Measurements from ENCODE around the gene CANT1. TPM values are rescaled to one million over a fixed set of nuclear protein-coding genes. Genes with fewer than 3 reads are reported as not detected.
A peak's percentile ranks its signal among the peaks of the same experiment; 100 is the strongest.
"Not testable (repeated sequence)": the region's sequence is repeated elsewhere in the genome, so short reads cannot be mapped to it uniquely, and the experiment has no call there.

Gene CANT1
- total RNA-seq, 2 experiments from 2014 or later: 48.7 to 51.0 TPM

DNA sequence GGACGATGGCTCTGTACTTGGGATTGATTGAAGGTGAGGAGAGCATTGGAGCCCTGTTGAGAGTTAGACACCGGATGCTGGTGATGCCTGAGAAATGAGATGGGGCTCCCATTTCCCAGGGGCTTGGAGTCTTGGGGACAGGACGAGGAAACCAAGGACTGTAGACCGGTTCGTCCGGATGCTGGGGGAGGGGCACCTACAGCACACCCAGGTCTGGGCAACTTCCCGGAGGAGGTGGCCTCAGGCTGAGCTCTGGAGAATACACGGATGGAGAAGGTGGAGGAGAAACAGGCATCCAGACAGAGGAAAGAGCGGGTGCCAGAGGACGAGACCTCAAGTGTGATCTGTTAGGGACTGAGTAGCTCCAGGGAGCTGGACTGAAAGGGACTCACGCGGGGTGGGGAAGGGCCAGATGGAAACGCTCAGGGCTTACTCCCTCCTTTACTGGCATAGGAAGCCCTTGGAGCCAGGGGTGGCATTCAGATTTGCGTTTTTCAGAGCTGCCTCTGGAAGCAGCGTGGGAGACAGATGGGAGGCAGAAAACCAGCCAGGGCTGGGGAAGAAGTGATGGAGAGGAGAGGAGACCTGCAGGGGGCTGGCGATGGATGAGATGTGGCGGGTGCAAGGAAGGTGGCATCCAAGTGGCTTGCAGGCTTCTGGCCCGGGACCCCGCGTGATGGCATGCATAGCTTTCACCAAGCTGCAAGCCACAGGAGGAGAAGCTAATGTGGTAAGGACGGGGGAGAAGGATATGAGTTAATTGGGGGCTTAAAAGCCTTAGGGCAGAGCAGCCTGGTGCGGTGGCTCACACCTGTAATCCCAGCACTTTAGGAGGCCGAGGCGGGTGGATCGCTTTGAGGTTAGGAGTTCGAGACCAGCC is 22.7 kb upstream of the CANT1 start:
- CTCF ChIA-PET: interaction anchor here (1.7 to 2.5 kb wide), 3 partner anchors 8 to 13 kb away, joined by 4 to 13 read pairs (median 5); no protein-coding TSS in a partner anchor
- no peak for DNase-seq
- no peaks in the 10 kb centered on the region for H3K4me1 Mint-ChIP-seq (ENCODE audit: low read depth)
- H3K9me3 Mint-ChIP-seq: no peaks in the 10 kb centered on the region
- no peak overlapping the region for H3K27ac Mint-ChIP-seq
- no peak overlapping the region for H3K4me3 Mint-ChIP-seq
- H3K27me3 Mint-ChIP-seq (ENCODE audit: low read depth): peaks cover 6% of the 10 kb centered on the region
- intact Hi-C loops (cut with micrococcal nuclease): no loop called here
- no peaks in the 10 kb centered on the region for H3K36me3 Mint-ChIP-seq (ENCODE audit: low read depth)

DNA sequence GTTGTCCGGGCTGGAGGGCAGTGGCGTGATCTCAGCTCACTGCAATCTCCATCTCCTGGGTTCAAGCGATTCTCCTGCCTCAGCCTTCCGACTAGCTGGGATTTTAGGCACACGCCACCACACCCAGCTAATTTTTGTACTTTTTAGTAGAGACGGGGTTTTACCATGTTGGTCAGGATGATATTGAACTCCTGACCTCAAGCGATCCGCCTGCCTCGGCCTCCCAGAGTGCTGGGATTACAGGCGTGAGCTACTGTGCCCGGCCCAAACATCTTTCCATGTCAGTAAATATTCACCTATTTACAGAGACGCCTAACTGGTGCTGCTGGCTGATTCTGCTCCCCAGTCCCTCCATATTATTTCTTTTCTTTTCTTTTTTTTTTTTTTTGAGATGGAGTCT is 21.1 kb upstream of the CANT1 start:
- CTCF ChIA-PET; H3K9me3 Mint-ChIP-seq; DNase-seq; H3K27ac Mint-ChIP-seq; H3K27me3 Mint-ChIP-seq (ENCODE audit: low read depth); H3K4me1 Mint-ChIP-seq (ENCODE audit: low read depth); H3K36me3 Mint-ChIP-seq (ENCODE audit: low read depth); intact Hi-C loops (cut with micrococcal nuclease); H3K4me3 Mint-ChIP-seq: not testable (repeated sequence)

GRCh38 chr17:79029327-79030009 is 19.9 kb upstream of the CANT1 start:
- no peaks in the 10 kb centered on the region for H3K36me3 Mint-ChIP-seq (ENCODE audit: low read depth)
- H3K4me1 Mint-ChIP-seq (ENCODE audit: low read depth): no peaks in the 10 kb centered on the region
- intact Hi-C loops (cut with micrococcal nuclease): no loop called here
- no peak overlapping the region for H3K4me3 Mint-ChIP-seq
- no peaks in the 10 kb centered on the region for H3K9me3 Mint-ChIP-seq
- peaks cover 15% of the 10 kb centered on the region for H3K27me3 Mint-ChIP-seq (ENCODE audit: low read depth)
- no peak overlapping the region for H3K27ac Mint-ChIP-seq
- DNase-seq: no peak
- CTCF ChIA-PET: interaction anchor here (0.7 to 1.4 kb wide), 5 partner anchors 11 to 16 kb away, joined by 3 to 6 read pairs (median 3); no protein-coding TSS in a partner anchor

DNA sequence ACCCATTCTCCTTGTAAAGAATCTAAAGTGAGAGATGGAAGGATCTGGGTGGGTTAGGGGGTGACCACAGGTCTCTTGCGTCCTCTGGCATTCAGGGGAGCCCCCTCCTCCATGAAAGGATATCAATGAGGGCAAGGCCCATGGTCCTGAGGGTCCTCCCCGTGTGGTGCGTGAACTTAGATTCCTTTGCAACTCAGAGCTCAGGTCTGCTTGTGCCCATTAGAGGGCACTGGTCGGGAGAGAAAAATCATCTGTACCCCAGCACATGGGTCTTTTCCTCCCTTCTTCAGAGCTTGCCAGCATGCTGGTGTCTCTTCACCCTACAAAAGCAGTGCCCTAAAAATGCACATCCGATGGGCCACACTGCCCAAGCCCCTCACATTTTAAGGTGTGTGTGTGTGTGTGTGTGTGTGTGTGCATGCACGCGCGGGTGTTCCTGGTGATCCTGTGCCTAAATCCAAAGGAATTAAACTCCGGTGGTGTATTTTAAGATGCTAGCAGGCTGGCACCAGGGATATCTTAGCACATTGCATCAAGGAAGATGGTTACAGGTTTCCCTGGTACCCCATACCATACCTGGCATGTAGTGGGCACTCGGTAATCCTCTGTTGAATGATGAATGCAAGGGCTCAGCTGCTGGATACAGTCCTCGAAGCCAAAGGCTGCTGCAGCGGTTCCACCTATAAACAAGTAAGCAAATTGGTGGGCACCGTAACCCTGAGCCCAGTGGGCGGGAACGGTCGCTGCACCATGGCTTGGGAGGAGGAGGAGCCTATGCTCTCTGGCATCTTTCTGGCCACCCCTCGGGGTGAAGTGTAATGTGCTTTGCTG is 19.1 kb upstream of the CANT1 start:
- peaks cover 18% of the 10 kb centered on the region for H3K27me3 Mint-ChIP-seq (ENCODE audit: low read depth)
- H3K4me1 Mint-ChIP-seq (ENCODE audit: low read depth): peaks cover 3% of the 10 kb centered on the region
- no peaks in the 10 kb centered on the region for H3K36me3 Mint-ChIP-seq (ENCODE audit: low read depth)
- intact Hi-C loops (cut with micrococcal nuclease): no loop called here
- no peak overlapping the region for H3K27ac Mint-ChIP-seq
- no peaks in the 10 kb centered on the region for H3K9me3 Mint-ChIP-seq
- H3K4me3 Mint-ChIP-seq: no peak overlapping the region
- CTCF ChIA-PET: interaction anchor here (1.0 to 1.4 kb wide), 4 partner anchors 12 to 17 kb away, joined by 3 to 6 read pairs (median 3); no protein-coding TSS in a partner anchor
- DNase-seq: no peak

DNA sequence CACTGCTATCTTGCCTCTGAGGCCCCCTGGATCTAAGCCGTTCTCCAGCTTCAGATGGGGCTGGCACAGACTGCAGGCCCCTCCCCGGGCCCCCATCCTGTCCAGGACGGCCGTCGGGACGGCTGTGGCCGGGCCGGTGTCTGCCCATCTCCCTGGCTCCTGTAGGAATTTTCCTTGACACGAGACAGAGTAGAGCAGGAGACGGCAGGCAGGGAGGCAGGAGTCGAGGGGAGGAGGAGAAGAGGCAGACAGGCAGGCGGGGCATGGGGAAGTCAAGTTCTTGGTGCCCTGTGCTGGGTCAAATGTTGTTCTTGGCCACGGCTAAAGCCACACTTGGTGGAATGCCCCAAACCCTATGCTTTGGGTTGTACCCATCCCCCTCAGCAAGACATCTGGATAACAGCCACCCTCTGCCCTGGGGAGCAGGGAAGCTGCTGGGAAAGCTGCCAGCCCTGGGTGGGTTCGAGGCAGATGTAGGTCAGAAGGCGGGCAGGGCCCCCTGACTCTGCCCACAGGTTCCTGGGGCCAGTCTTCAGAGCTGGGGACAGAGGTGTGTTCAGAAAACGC is 18.4 kb upstream of the CANT1 start:
- intact Hi-C loops (cut with micrococcal nuclease): no loop called here
- DNase-seq: no peak
- no peaks in the 10 kb centered on the region for H3K9me3 Mint-ChIP-seq
- no peaks in the 10 kb centered on the region for H3K36me3 Mint-ChIP-seq (ENCODE audit: low read depth)
- H3K27me3 Mint-ChIP-seq (ENCODE audit: low read depth): peaks cover 23% of the 10 kb centered on the region
- CTCF ChIA-PET: interaction anchor here (1.2 kb wide), 1 partner anchor 18 kb away, joined by 3 read pairs; no protein-coding TSS in a partner anchor
- peaks cover 5% of the 10 kb centered on the region for H3K4me1 Mint-ChIP-seq (ENCODE audit: low read depth)
- no peak overlapping the region for H3K27ac Mint-ChIP-seq
- no peak overlapping the region for H3K4me3 Mint-ChIP-seq

DNA sequence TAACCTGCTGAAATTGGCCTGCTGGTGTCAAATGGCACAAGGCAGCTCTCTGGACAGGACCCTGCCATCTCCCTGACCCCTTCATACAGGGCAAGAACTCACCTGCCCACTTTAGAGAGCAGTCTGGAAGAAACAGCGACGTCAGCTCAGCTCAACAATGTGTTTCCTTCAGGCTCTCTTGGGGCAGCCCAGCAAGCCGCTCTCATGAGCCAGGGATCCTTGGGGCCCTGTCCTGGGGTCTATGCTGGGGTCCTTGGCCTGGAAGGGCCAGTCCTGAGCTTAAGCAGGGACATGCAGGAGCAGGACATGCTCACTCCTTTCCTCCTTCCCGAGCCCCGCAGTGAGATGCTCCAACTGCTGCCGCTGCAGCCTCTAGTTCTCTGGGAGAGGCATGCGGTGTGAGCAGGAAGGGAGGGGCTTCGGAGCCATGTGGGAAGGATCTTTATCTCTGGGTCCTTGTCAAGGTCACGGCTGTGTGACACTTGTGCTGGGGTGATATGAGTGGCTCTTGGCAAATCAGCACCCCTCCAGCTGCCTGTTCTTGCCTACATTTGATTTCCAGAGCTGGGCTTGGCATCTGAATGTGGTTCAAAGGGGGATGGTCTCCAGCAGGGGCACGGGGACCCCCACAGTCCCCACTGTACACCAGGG is 17.8 kb upstream of the CANT1 start:
- H3K36me3 Mint-ChIP-seq (ENCODE audit: low read depth): no peaks in the 10 kb centered on the region
- H3K27ac Mint-ChIP-seq: no peak overlapping the region
- intact Hi-C loops (cut with micrococcal nuclease): no loop called here
- CTCF ChIA-PET: no interaction called here
- H3K9me3 Mint-ChIP-seq: no peaks in the 10 kb centered on the region
- H3K27me3 Mint-ChIP-seq (ENCODE audit: low read depth): peaks cover 25% of the 10 kb centered on the region
- no peak for DNase-seq
- no peak overlapping the region for H3K4me3 Mint-ChIP-seq
- H3K4me1 Mint-ChIP-seq (ENCODE audit: low read depth): peaks cover 5% of the 10 kb centered on the region

- CTCF ChIA-PET: interaction anchor here (2.0 kb wide), 1 partner anchor 16 kb away, joined by 5 read pairs; no protein-coding TSS in a partner anchor
- Mint-ChIP-seq H3K27ac (no peak overlapping the region), H3K4me3 (no peak overlapping the region), H3K4me1 (ENCODE audit: low read depth) (peaks cover 5% of the 10 kb centered on the region), H3K36me3 (ENCODE audit: low read depth) (no peaks in the 10 kb centered on the region), H3K27me3 (ENCODE audit: low read depth) (peaks cover 23% of the 10 kb centered on the region), H3K9me3 (no peaks in the 10 kb centered on the region)
- no peak for DNase-seq
- intact Hi-C loops (cut with micrococcal nuclease): no loop called here
Measured at GRCh38 chr17:79026376-79027273, 17.1 kb upstream of the CANT1 start.

- CTCF ChIA-PET: interaction anchor here (0.6 to 2.0 kb wide), 3 partner anchors 9 to 76 kb away, joined by 3 to 5 read pairs (median 4); no protein-coding TSS in a partner anchor
- DNase-seq: no peak
- intact Hi-C loops (cut with micrococcal nuclease): no loop called here
- peaks cover 5% of the 10 kb centered on the region for H3K4me1 Mint-ChIP-seq (ENCODE audit: low read depth)
- peaks cover 22% of the 10 kb centered on the region for H3K27me3 Mint-ChIP-seq (ENCODE audit: low read depth)
- peak overlapping the region; percentile 75 for H3K4me3 Mint-ChIP-seq
- no peak overlapping the region for H3K27ac Mint-ChIP-seq
- H3K36me3 Mint-ChIP-seq (ENCODE audit: low read depth): no peaks in the 10 kb centered on the region
- no peaks in the 10 kb centered on the region for H3K9me3 Mint-ChIP-seq
Measured at GRCh38 chr17:79024901-79025737, 15.6 kb upstream of the CANT1 start.

DNA sequence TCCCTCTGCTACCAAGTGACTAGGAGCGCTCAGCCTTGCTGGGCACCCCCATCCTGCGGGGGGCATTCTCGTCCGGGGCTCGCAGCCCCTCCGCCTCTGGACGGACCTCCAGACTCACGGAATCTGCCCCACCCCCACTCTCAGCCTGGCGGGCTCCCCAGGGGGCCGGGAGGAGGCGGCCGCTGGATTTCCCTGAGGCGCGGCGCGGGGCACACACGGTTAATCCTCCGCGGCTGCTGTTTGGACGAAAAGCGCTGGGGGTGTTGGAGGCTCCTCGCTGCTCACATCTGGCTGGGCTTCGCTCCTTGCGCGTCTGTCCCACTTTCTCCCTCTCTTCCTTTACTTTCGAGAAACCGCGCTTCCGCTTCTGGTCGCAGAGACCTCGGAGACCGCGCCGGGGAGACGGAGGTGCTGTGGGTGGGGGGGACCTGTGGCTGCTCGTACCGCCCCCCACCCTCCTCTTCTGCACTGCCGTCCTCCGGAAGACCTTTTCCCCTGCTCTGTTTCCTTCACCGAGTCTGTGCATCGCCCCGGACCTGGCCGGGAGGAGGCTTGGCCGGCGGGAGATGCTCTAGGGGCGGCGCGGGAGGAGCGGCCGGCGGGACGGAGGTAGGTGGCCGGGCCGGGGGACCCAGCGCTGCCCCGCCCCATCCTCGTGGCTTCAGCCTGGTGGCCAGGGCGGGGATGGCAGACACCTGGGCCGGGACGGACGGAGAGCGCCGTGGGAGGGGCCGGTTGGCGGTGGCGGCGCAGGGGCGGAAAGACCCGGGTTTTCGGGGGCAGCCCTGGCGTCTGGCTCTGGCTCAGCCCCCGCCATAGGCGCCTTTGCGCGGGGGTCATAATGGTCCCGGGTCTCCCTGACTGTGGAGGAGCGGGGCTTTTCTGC is 14.6 kb upstream of the CANT1 start, which contains the start of gene C1QTNF1:
C1QTNF1 (plus strand) TSS at position 284 of the 886 bp plus-strand sequence. CDS start 19,800 bp downstream, outside the sequence.
- Mint-ChIP-seq H3K4me1 (ENCODE audit: low read depth) (peaks cover 5% of the 10 kb centered on the region), H3K4me3 (peak within 1 kb of the TSS; percentile 75), H3K36me3 (ENCODE audit: low read depth) (no peaks in the 10 kb centered on the region), H3K27ac (no peak within 1 kb of the TSS), H3K27me3 (ENCODE audit: low read depth) (peaks cover 22% of the 10 kb centered on the region), H3K9me3 (no peaks in the 10 kb centered on the region)
- DNase-seq: peak; percentile 40
- CTCF ChIA-PET: interaction anchor here (1.0 to 3.1 kb wide), 3 partner anchors 10 to 18 kb away, joined by 4 to 13 read pairs (median 4); no protein-coding TSS in a partner anchor
- intact Hi-C loops (cut with micrococcal nuclease): no loop called here

Data from activated naive CD4-positive, alpha-beta T cell treated with anti-CD3 and anti-CD28 coated beads for 36 hours (primary cell).